A673 (cell line): ENCODE measurements around the gene ATP2A2. TPM values are rescaled to one million over a fixed set of nuclear protein-coding genes. Genes with fewer than 3 reads are reported as not detected.
A peak's percentile ranks its signal among the peaks of the same experiment; 100 is the strongest.

ENCODE experiments used
- BruUV-seq: library from RNA; stranded (reverse); fragments of 400-500 nt; replicated peaks from 2 replicates; lab custom pipeline; 2021; lab: Mats Ljungman, UMichigan
- CTCF ChIA-PET: fragments of 300-600 bp; sonication (Branson Sonifier 250); formaldehyde crosslinking; loops from one replicate; lab custom pipeline; 2022; ENCODE audit warnings: antibody characterized with exemption; lab: Charles Lee
- POLR2A ChIA-PET: fragments of 300-600 bp; sonication (Branson Sonifier 250); formaldehyde crosslinking; loops from one replicate; lab custom pipeline; 2022; ENCODE audit warnings: antibody characterized with exemption; ENCODE audit not compliant: low non-redundant PET; lab: Charles Lee
- DNase-seq: peaks from one replicate; pipeline ENCODE4 v3.0.0-alpha.2; 2015; ENCODE audit warnings: low spot score
- H3K27ac ChIP-seq: fragments of 200-600 bp; sonication (generic); 2 replicates; pipeline ENCODE4 v1.5.1; 2016; ENCODE audit warnings: mixed run types, low read depth, mild to moderate bottlenecking, mixed read lengths, antibody characterized with exemption, low read length; ENCODE audit not compliant: poor library complexity, severe bottlenecking
- H3K27me3 ChIP-seq: fragments of 200-600 bp; sonication (generic); replicated peaks from 2 replicates; pipeline ENCODE4 v1.6.1; 2017; ENCODE audit warnings: mixed run types, low read depth, mild to moderate bottlenecking, mixed read lengths, antibody characterized with exemption, low read length; ENCODE audit not compliant: insufficient read depth, poor library complexity
- H3K36me3 ChIP-seq: fragments of 200-600 bp; sonication (generic); 2 replicates; pipeline ENCODE4 v1.6.1; 2016; ENCODE audit warnings: mixed run types, mild to moderate bottlenecking, mixed read lengths, antibody characterized with exemption, low read length; ENCODE audit not compliant: insufficient read depth, poor library complexity, severe bottlenecking
- H3K4me1 ChIP-seq: fragments of 200-600 bp; sonication (generic); 2 replicates; pipeline ENCODE4 v1.6.1; 2017; ENCODE audit warnings: mixed run types, mild to moderate bottlenecking, mixed read lengths, antibody characterized with exemption, low read length; ENCODE audit not compliant: insufficient read depth, poor library complexity, severe bottlenecking
- H3K4me3 ChIP-seq: fragments of 200-600 bp; sonication (generic); 2 replicates; pipeline ENCODE4 v1.5.1; 2016; ENCODE audit warnings: low read depth, mixed run types, mild to moderate bottlenecking, mixed read lengths, low read length; ENCODE audit not compliant: poor library complexity, severe bottlenecking
- H3K9me3 ChIP-seq: fragments of 200-600 bp; sonication (generic); 2 replicates; pipeline ENCODE4 v1.6.1; 2016; ENCODE audit warnings: mixed run types, low read depth, mild to moderate bottlenecking, mixed read lengths, antibody characterized with exemption, low read length; ENCODE audit not compliant: poor library complexity, severe bottlenecking
- CTCF ChIP-seq: fragments of 300-800, 200-600 bp; sonication (generic); conservative IDR thresholded peaks from 2 replicates; pipeline ENCODE4 v1.5.1; 2017; ENCODE audit warnings: low read depth, mild to moderate bottlenecking, antibody characterized with exemption, low read length, moderate library complexity, mixed read lengths
- EZH2 ChIP-seq: fragments of 200-600 bp; sonication (generic); IDR thresholded peaks from 2 replicates; pipeline ENCODE4 v1.6.1; 2017; ENCODE audit warnings: borderline replicate concordance, low read depth, mild to moderate bottlenecking, mixed read lengths, antibody characterized with exemption, low read length; ENCODE audit not compliant: poor library complexity, severe bottlenecking
- intact Hi-C: fragments of 100-400 bp; cut with micrococcal nuclease; formaldehyde crosslinking; loops from one replicate; pipeline ENCODE4 v1.10.0; 2022; ENCODE audit not compliant: unreplicated experiment
- total RNA-seq: library from RNA; stranded (reverse); gene quantifications from 2 replicates; pipeline ENCODE4 v1.2.3, GENCODE V29; 2021

Gene ATP2A2
- total RNA-seq, 1 experiment from 2014 or later, result 333 TPM

- peak; percentile 59 for DNase-seq
- Histone ChIP-seq H3K27me3 (no peaks in the 10 kb centered on the region), H3K9me3 (no peaks in the 10 kb centered on the region), H3K4me3 (no peak overlapping the region), H3K36me3 (peaks cover 24% of the 10 kb centered on the region), H3K27ac (peak overlapping the region; percentile 49), H3K4me1 (peaks cover 19% of the 10 kb centered on the region)
- POLR2A ChIA-PET, result no interaction called here
- CTCF ChIA-PET, result interaction anchor here (0.5 kb wide), 1 partner anchor 135 kb away, joined by 4 read pairs; no protein-coding TSS in a partner anchor
- no peak for TF ChIP-seq CTCF
- TF ChIP-seq EZH2, result no peak
- no TSS peak for BruUV-seq
- intact Hi-C loops, result no loop called here
Observed at GRCh38 chr12:110316861-110317260, 35.8 kb downstream of the ATP2A2 start.

GRCh38 chr12:110317911-110318310 lies 36.9 kb downstream of the ATP2A2 start:
- no peak for DNase-seq
- intact Hi-C loops, result no loop called here
- Histone ChIP-seq H3K27ac (no peak overlapping the region), H3K4me3 (no peak overlapping the region), H3K36me3 (peaks cover 31% of the 10 kb centered on the region), H3K9me3 (no peaks in the 10 kb centered on the region), H3K4me1 (peaks cover 19% of the 10 kb centered on the region), H3K27me3 (no peaks in the 10 kb centered on the region)
- no TSS peak for BruUV-seq
- CTCF ChIA-PET, result no interaction called here
- TF ChIP-seq CTCF (no peak), EZH2 (no peak)
- POLR2A ChIA-PET, result no interaction called here

GRCh38 chr12:110320550-110320949 lies 39.5 kb downstream of the ATP2A2 start:
- CTCF ChIA-PET, result no interaction called here

More at GRCh38 chr12:110320550-110320949, 39.5 kb downstream of the ATP2A2 start:
- Histone ChIP-seq H3K27me3 (no peaks in the 10 kb centered on the region), H3K4me3 (no peak overlapping the region), H3K36me3 (peaks cover 54% of the 10 kb centered on the region), H3K9me3 (no peaks in the 10 kb centered on the region), H3K27ac (peak overlapping the region; percentile 46), H3K4me1 (peaks cover 19% of the 10 kb centered on the region)
- no TSS peak for BruUV-seq
- POLR2A ChIA-PET, result no interaction called here
- TF ChIP-seq EZH2, result no peak
- no peak for TF ChIP-seq CTCF
- intact Hi-C loops, result no loop called here
- no peak for DNase-seq
